ENCODE measurements around the gene MRTFA.

- TF ChIP-seq CTCF (IDR thresholded peaks at IDR 0.05), result no peak
- no peak for TF ChIP-seq POLR2A (IDR thresholded peaks at IDR 0.05)
Measured at GRCh38 chr22:40678493-40679248, 42.2 kb upstream of the MRTFA start.

Data from adrenal gland (tissue), 5 donors.